Spleen (tissue), 13 donors: ENCODE results near the gene PRR3. TPM values are rescaled to one million over a fixed set of nuclear protein-coding genes. Genes with fewer than 3 reads are reported as not detected.

Experiments
- DNase-seq: peaks from one replicate; pipeline ENCODE4 v3.0.0-alpha.2; 2020
- H3K27ac ChIP-seq, 8 donors: fragments of 200-600 bp; sonication (generic) in 7 of 8; 1 replicate in 4 of 8; 2 replicates in 4 of 8; pipeline versions ENCODE4 v1.5.0 to v1.8.0; 2016 to 2021; ENCODE audit warnings: inconsistent platforms in 4 of 8, mild to moderate bottlenecking in 4 of 8, moderate library complexity in 1 of 8
- H3K27me3 ChIP-seq, 7 donors: fragments of 200-600 bp; sonication (generic) in 6 of 7; replicated peaks in 1 of 7; 1 replicate in 4 of 7; 2 replicates in 3 of 7; pipeline versions ENCODE4 v1.5.0 to v1.8.0; 2016 to 2021; ENCODE audit warnings: inconsistent platforms in 3 of 7, mild to moderate bottlenecking in 1 of 7
- H3K36me3 ChIP-seq, 6 donors: fragments of 200-600 bp; sonication (generic) in 5 of 6; 1 replicate in 4 of 6; 2 replicates in 2 of 6; pipeline versions ENCODE4 v1.5.0 to v1.8.0; 2016 to 2021; ENCODE audit warnings: inconsistent platforms in 2 of 6
- H3K4me1 ChIP-seq, 6 donors: fragments of 200-600 bp; sonication (generic) in 5 of 6; 1 replicate in 3 of 6; 2 replicates in 3 of 6; pipeline versions ENCODE4 v1.5.0 to v1.8.0; 2016 to 2021; ENCODE audit warnings: inconsistent platforms in 3 of 6
- H3K4me3 ChIP-seq, 8 donors: fragments of 200-600 bp; sonication (generic) in 7 of 8; 1 replicate in 4 of 8; 2 replicates in 4 of 8; pipeline versions ENCODE4 v1.5.0 to v1.8.0; 2016 to 2021; ENCODE audit warnings: inconsistent platforms in 4 of 8, mild to moderate bottlenecking in 4 of 8, moderate library complexity in 2 of 8
- H3K9me3 ChIP-seq, 8 donors: fragments of 200-600 bp; sonication (generic) in 7 of 8; 1 replicate in 4 of 8; 2 replicates in 4 of 8; pipeline versions ENCODE4 v1.5.0 to v1.8.0; 2016 to 2021; ENCODE audit warnings: inconsistent platforms in 4 of 8
- POLR2A ChIP-seq, 3 donors: fragments of 450-650 bp; IDR thresholded peaks; one replicate each; pipeline ENCODE4 v1.5.1; 2017; ENCODE audit warnings: antibody characterized with exemption in 3 of 3, mild to moderate bottlenecking in 1 of 3
- POLR2AphosphoS5 ChIP-seq, 3 donors: sonication (generic); formaldehyde crosslinking; IDR thresholded peaks; one replicate each; pipeline ENCODE4 v1.5.1; 2017; ENCODE audit warnings: antibody characterized with exemption in 3 of 3
- WGBS, 5 donors: extraction: QIAGEN DNeasy Blood & Tissue Kit in 3 of 5; methylation state at CpG; one replicate each; pipeline versions ENCODE4 v1.1.5 to v1.1.7; 2013 to 2018; 5-methylcytosine and 5-hydroxymethylcytosine counted together
- intact Hi-C: fragments of 100-400 bp; cut with DNase I; formaldehyde crosslinking; loops from one replicate; pipeline ENCODE4 v1.15.0; 2023; ENCODE audit warnings: low total_unique reads
- long read RNA-seq, 2 donors: transcript quantifications; one replicate each; lab custom pipeline, GENCODE V29; 2026
- polyA plus RNA-seq, 3 donors: library from polyadenylated mRNA; stranded (reverse); fragments of 200-250 nt; gene quantifications; one replicate each; pipeline ENCODE4 v1.2.1, GENCODE V29; 2013
- total RNA-seq, 7 donors: library from RNA; depleted of rRNA in 3 of 7; stranded (reverse); fragments of >200 nt in 3 of 7; fragmentation: NEBNext Ultra II Directional in 4 of 7; extraction: Animal tissue kit (Norgen Biotek cat#: 25700) in 4 of 7; gene quantifications; one replicate each; pipeline versions ENCODE4 v1.1.0 to v1.2.1, GENCODE V29; 2016 to 2021
- TF ChIP-seq, protein P1 (sequence below), 11 experiments: fragments of 200-600 bp in 7 of 11; fragments of 450-650 bp in 4 of 11; sonication (generic) in 4 of 11; IDR thresholded peaks in 8 of 11; conservative IDR thresholded peaks in 3 of 11; 1 replicate in 7 of 11; 2 replicates in 4 of 11; pipeline versions ENCODE4 v1.4.0 to v1.8.0; 2016 to 2021; ENCODE audit warnings: antibody characterized with exemption in 11 of 11, inconsistent platforms in 4 of 11, mild to moderate bottlenecking in 1 of 11
- donor health status: healthy with polysubstance abuse.
- donor health status: DM: no; HTN: no; CAD: no; lungs with moderate emphysema.
- donor health status: DM: no; HTN: no; CAD: no.
- donor health status: Bipolar disorder and iron deficiency.
- donor health status: healthy.
- donor health status: DM: no; HTN: no; CAD: no.
- donor health status: DM: yes; HTN: yes; CAD: no.

Gene PRR3, protein sequence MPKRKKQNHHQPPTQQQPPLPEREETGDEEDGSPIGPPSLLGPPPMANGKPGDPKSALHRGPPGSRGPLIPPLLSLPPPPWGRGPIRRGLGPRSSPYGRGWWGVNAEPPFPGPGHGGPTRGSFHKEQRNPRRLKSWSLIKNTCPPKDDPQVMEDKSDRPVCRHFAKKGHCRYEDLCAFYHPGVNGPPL
- total RNA-seq (10 to 100 TPM in 6 of 7 donors, 1 to 10 TPM in 1; 8.1 to 19.6 (median 12.9) TPM), polyA plus RNA-seq (10 to 100 TPM; 11.5 to 15.6 (median 12.9) TPM)
- long read RNA-seq, donor 1, partial matches to known transcripts = 0 of 7 reads
- long read RNA-seq, donor 1, other reads (novel, unspliced or antisense) = 0 of 7 reads
- long read RNA-seq, donor 2, partial matches to known transcripts = 0 of 3 reads
- long read RNA-seq, donor 2, other reads (novel, unspliced or antisense) = 0 of 3 reads

GRCh38 chr6:30556906-30557682 is at the start of gene PRR3:
Gene PRR3, plus strand, starts transcription at chr6:30557295. Its CDS starts 50 bp downstream, at chr6:30557345.
- peaks cover 21 to 54% (median 35%) of the 10 kb centered on the region in 6 donors for H3K4me1 ChIP-seq
- peak within 1 kb of the TSS; percentile 98 to 100 (median 99) for H3K27ac ChIP-seq
- peaks cover 0 to 53% (median 27%) of the 10 kb centered on the region in 6 donors for H3K36me3 ChIP-seq
- TF ChIP-seq POLR2A (IDR thresholded peaks at IDR 0.05) (peak in 1 of 3 donors; percentile 5), POLR2AphosphoS5 (IDR thresholded peaks at IDR 0.05) (peak; percentile 75 to 86 (median 84))
- TF ChIP-seq, protein P1, sequence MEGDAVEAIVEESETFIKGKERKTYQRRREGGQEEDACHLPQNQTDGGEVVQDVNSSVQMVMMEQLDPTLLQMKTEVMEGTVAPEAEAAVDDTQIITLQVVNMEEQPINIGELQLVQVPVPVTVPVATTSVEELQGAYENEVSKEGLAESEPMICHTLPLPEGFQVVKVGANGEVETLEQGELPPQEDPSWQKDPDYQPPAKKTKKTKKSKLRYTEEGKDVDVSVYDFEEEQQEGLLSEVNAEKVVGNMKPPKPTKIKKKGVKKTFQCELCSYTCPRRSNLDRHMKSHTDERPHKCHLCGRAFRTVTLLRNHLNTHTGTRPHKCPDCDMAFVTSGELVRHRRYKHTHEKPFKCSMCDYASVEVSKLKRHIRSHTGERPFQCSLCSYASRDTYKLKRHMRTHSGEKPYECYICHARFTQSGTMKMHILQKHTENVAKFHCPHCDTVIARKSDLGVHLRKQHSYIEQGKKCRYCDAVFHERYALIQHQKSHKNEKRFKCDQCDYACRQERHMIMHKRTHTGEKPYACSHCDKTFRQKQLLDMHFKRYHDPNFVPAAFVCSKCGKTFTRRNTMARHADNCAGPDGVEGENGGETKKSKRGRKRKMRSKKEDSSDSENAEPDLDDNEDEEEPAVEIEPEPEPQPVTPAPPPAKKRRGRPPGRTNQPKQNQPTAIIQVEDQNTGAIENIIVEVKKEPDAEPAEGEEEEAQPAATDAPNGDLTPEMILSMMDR (IDR thresholded peaks at IDR 0.05 in 8 of 11, conservative IDR thresholded peaks at IDR 0.05 in 3 of 11) = no peak
- H3K27me3 ChIP-seq = no peaks in the 10 kb centered on the region
- H3K4me3 ChIP-seq = peak within 1 kb of the TSS; percentile 77 to 98 (median 90)
- 0 to 1% (median 0%) methylated on average over 42 of the region's 42 CpGs for WGBS, 5 donors
- H3K9me3 ChIP-seq = no peaks in the 10 kb centered on the region
- peak; percentile 96 for DNase-seq
- intact Hi-C loops = no loop called here

- no peaks in the 10 kb centered on the region for H3K27me3 ChIP-seq
- DNase-seq = no peak
- H3K27ac ChIP-seq = peak overlapping the region; percentile 78 to 95 (median 90)
- no peak for TF ChIP-seq POLR2A (IDR thresholded peaks at IDR 0.05)
- TF ChIP-seq POLR2AphosphoS5 (IDR thresholded peaks at IDR 0.05) = no peak
- TF ChIP-seq, protein P1 (IDR thresholded peaks at IDR 0.05 in 8 of 11, conservative IDR thresholded peaks at IDR 0.05 in 3 of 11) = no peak
- H3K4me1 ChIP-seq = peaks cover 28 to 88% (median 59%) of the 10 kb centered on the region in 6 donors
- 69 to 74% (median 73%) methylated on average over 5 of the region's 5 CpGs for WGBS, 5 donors
- intact Hi-C loops = no loop called here
- H3K36me3 ChIP-seq = no peaks in the 10 kb centered on the region
- H3K4me3 ChIP-seq = peak overlapping the region in 2 of 8 donors; percentile 4 to 44
- no peaks in the 10 kb centered on the region for H3K9me3 ChIP-seq
Measured at GRCh38 chr6:30507849-30508827, 49.0 kb upstream of the PRR3 start.

DNA sequence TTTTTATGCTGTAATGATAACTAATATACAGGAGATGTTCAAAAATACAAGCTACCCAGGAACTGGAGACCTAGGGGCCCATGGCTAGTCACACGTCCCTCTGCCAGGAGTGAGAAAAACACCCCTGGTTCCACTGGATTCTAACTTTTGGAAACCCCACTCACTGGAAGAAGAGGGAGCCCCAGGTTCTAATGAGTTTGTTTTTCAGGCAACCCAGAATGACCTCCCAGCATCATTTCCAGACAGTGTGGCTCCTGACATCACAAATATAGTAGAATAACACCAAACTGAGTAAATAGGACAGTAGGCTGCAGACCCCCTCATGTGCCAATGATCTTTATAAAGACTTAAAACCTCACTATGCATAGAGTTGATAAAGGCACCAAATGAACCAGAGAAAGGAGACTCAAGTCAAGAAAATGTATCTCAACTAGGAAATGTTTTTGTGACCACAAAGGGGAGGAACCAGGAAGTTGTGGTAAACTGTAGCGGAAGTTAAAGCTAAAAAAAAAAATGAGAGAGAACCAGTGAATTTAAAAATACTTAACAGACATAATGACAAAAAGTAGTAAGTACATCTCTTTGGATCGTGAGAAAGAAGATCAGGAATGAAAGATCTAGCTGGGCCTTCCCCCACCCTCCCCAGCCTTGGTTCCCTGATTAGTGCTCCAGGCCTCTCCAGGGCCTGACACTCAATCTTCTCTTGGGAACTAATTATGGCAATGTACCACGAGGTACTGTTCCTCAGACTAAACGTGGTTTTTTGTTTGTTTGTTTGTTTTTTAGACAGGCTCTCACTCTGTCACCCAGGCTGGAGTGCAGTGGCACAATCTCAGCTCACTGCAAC is 48.0 kb upstream of the PRR3 start:
- 8 to 14% (median 11%) methylated on average over 5 of the region's 5 CpGs for WGBS, 5 donors
- no peaks in the 10 kb centered on the region for H3K36me3 ChIP-seq
- no peaks in the 10 kb centered on the region for H3K9me3 ChIP-seq
- H3K4me3 ChIP-seq = peak overlapping the region in 2 of 8 donors; percentile 4 to 44
- H3K27me3 ChIP-seq = no peaks in the 10 kb centered on the region
- no peak for DNase-seq
- intact Hi-C loops = no loop called here
- H3K27ac ChIP-seq = peak overlapping the region; percentile 78 to 95 (median 90)
- H3K4me1 ChIP-seq = peaks cover 28 to 93% (median 59%) of the 10 kb centered on the region in 6 donors
- TF ChIP-seq, protein P1 (IDR thresholded peaks at IDR 0.05 in 8 of 11, conservative IDR thresholded peaks at IDR 0.05 in 3 of 11) = no peak
- peak in 1 of 3 donors; percentile 11 for TF ChIP-seq POLR2AphosphoS5 (IDR thresholded peaks at IDR 0.05)
